ENCODE results near the gene ROR2. TPM values are rescaled to one million over a fixed set of nuclear protein-coding genes. Genes with fewer than 3 reads are reported as not detected.

Gene ROR2
- polyA plus RNA-seq, 3 donors = not detected

GRCh38 chr9:91844701-91845291 lies 105.2 kb downstream of the ROR2 start:
- H3K4me2 ChIP-seq (replicated peaks; ENCODE audit: extremely low read depth, low read length, poor library complexity, severe bottlenecking) = no peak overlapping the region
- H3K27ac ChIP-seq (ENCODE audit: low read depth in 1 of 2, low read length in 2 of 2) = no peak overlapping the region
- Mint-ChIP-seq H3K27me3 (ENCODE audit: low read depth in 3 of 3) (peaks cover 10 to 19% (median 18%) of the 10 kb centered on the region in 3 donors), H3K27ac (no peak overlapping the region), H3K9me3 (no peaks in the 10 kb centered on the region), H3K36me3 (no peaks in the 10 kb centered on the region), H3K4me3 (no peak overlapping the region), H3K4me1 (peaks cover 22% of the 10 kb centered on the region)
- H3K27me3 ChIP-seq (ENCODE audit: control insufficient read depth in 2 of 2, insufficient read depth in 2 of 2, low read length in 2 of 2) = peaks cover 2 to 5% of the 10 kb centered on the region in 2 donors
- H3K79me2 ChIP-seq (ENCODE audit: insufficient read depth, low read length) = no peaks in the 10 kb centered on the region
- no peak overlapping the region for H3K9ac ChIP-seq (ENCODE audit: insufficient read depth, low read length, poor library complexity, severe bottlenecking)
- no peaks in the 10 kb centered on the region for H3K9me3 ChIP-seq (replicated peaks in 1 of 2; ENCODE audit: control insufficient read depth in 1 of 2, insufficient read depth in 1 of 2, low read length in 2 of 2)
- no peaks in the 10 kb centered on the region for H4K20me1 ChIP-seq (ENCODE audit: insufficient read depth, low read length)
- WGBS (ENCODE audit: insufficient coverage) = 0% methylated on average over 1 of the region's 12 CpGs
- no peak for TF ChIP-seq CTCF (IDR thresholded peaks at IDR 0.05)
- no peak for DNase-seq
- intact Hi-C loops (cut with micrococcal nuclease) = no loop called here
- no peaks in the 10 kb centered on the region for H3K36me3 ChIP-seq (replicated peaks in 1 of 2; ENCODE audit: control insufficient read depth in 1 of 2, insufficient read depth in 2 of 2, low read length in 2 of 2)
- H2AFZ ChIP-seq (ENCODE audit: insufficient read depth, low read depth, low read length, poor library complexity, severe bottlenecking) = peak overlapping the region; percentile 67
- H3K4me1 ChIP-seq (ENCODE audit: control insufficient read depth in 1 of 2, insufficient read depth in 2 of 2, low read length in 2 of 2) = peaks cover 0 to 6% of the 10 kb centered on the region in 2 donors
- no peak overlapping the region for H3K4me3 ChIP-seq (replicated peaks in 1 of 3; ENCODE audit: low read depth in 2 of 3, low read length in 3 of 3)

- H2AFZ ChIP-seq (ENCODE audit: insufficient read depth, low read depth, low read length, poor library complexity, severe bottlenecking) = peak overlapping the region; percentile 67
- Mint-ChIP-seq H3K27me3 (ENCODE audit: low read depth in 3 of 3) (peaks cover 10 to 20% (median 18%) of the 10 kb centered on the region in 3 donors), H3K9me3 (no peaks in the 10 kb centered on the region), H3K4me3 (peak overlapping the region; percentile 61 to 89), H3K36me3 (no peaks in the 10 kb centered on the region), H3K4me1 (peaks cover 27% of the 10 kb centered on the region), H3K27ac (peak overlapping the region in 1 of 7 donors; percentile 49)
- H3K36me3 ChIP-seq (replicated peaks in 1 of 2; ENCODE audit: control insufficient read depth in 1 of 2, insufficient read depth in 2 of 2, low read length in 2 of 2) = no peaks in the 10 kb centered on the region
- no peaks in the 10 kb centered on the region for H3K9me3 ChIP-seq (replicated peaks in 1 of 2; ENCODE audit: control insufficient read depth in 1 of 2, insufficient read depth in 1 of 2, low read length in 2 of 2)
- no peaks in the 10 kb centered on the region for H3K79me2 ChIP-seq (ENCODE audit: insufficient read depth, low read length)
- H3K27me3 ChIP-seq (ENCODE audit: control insufficient read depth in 2 of 2, insufficient read depth in 2 of 2, low read length in 2 of 2) = peaks cover 2 to 5% of the 10 kb centered on the region in 2 donors
- intact Hi-C loops (cut with micrococcal nuclease) = no loop called here
- peak overlapping the region in 1 of 3 experiments; percentile 49 for H3K4me3 ChIP-seq (replicated peaks in 1 of 3; ENCODE audit: low read depth in 2 of 3, low read length in 3 of 3)
- no peak overlapping the region for H3K9ac ChIP-seq (ENCODE audit: insufficient read depth, low read length, poor library complexity, severe bottlenecking)
- WGBS (ENCODE audit: insufficient coverage) = 3% methylated on average over 9 of the region's 13 CpGs
- H3K4me1 ChIP-seq (ENCODE audit: control insufficient read depth in 1 of 2, insufficient read depth in 2 of 2, low read length in 2 of 2) = peaks cover 0 to 6% of the 10 kb centered on the region in 2 donors
- H4K20me1 ChIP-seq (ENCODE audit: insufficient read depth, low read length) = no peaks in the 10 kb centered on the region
- H3K27ac ChIP-seq (ENCODE audit: low read depth in 1 of 2, low read length in 2 of 2) = no peak overlapping the region
- DNase-seq = peak; percentile 9 to 66 (median 29)
- TF ChIP-seq CTCF (IDR thresholded peaks at IDR 0.05) = no peak
- peak overlapping the region; percentile 41 for H3K4me2 ChIP-seq (replicated peaks; ENCODE audit: extremely low read depth, low read length, poor library complexity, severe bottlenecking)
These were observed 105.8 kb downstream of the ROR2 start for GRCh38 chr9:91844190-91844589.
